ENCODE measurements around the gene CLASP1.
"Not testable (repeated sequence)": the region's sequence is repeated elsewhere in the genome, so short reads cannot be mapped to it uniquely, and the experiment has no call there.

Gene CLASP1

DNA sequence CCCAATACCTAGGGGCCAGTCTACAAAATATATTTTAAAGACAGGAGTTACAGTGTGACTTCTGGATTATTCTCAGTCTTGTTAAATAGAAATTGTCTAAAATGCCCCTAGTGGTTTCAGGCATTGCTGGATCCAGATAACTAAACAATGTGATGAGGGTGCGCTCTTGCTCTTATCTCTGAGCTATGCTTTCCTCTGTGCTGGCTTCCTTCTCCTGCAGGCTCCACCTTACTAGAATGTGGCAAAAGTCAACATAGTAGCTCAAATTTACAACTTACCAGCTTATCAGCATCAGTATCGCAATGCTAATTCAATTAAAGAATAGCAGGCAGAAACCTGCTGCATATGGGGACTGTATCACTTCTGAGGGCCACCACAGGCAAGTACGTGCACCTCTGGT, 179.9 kb downstream of the CLASP1 start:
- no peak for DNase-seq

GRCh38 chr2:121468936-121469335, 180.3 kb downstream of the CLASP1 start:
- no peak for DNase-seq

DNA sequence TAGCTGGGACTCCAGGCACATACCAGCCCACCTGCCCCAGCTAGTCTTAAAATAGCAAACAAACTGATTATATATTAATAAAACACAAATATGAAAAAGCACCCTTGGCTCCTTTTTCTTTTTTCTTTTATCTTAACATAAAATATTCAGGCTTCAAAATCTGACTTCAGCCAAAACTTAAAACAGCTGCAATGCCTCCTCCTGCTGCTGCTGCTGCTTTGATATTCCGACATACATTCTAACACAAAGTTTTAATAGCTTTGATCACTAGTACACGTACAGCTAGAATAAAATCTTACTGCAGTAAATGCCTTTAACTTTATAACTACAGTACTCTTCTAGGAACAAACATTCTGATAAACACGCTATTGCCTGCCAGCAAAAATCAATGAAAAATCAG, 190.0 kb downstream of the CLASP1 start:
- DNase-seq, result no peak

DNA sequence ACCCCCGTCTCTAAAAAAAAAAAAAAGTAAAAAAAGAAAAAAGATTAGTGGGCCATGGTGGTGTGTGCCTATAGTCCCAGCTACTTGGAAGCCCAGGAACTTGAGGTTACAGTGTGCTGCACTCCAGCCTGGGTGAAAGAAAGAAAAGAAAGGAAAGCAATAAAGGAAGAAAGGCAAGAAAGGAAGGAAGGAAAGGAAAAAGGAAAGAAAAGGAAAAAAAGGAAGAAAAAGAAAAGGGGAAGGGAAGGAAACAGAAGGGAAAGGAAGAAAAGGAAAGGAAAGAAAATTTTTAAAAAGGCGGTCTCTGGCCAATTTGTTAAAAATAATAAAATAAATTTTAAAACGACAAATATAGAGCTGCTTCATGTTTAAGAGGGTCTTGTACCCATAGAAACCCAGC, 192.9 kb downstream of the CLASP1 start:
- no peak for DNase-seq

GRCh38 chr2:121455446-121455845, 193.8 kb downstream of the CLASP1 start:
- no peak for DNase-seq

GRCh38 chr2:121454549-121455090, 194.6 kb downstream of the CLASP1 start:
- DNase-seq, result no peak

DNA sequence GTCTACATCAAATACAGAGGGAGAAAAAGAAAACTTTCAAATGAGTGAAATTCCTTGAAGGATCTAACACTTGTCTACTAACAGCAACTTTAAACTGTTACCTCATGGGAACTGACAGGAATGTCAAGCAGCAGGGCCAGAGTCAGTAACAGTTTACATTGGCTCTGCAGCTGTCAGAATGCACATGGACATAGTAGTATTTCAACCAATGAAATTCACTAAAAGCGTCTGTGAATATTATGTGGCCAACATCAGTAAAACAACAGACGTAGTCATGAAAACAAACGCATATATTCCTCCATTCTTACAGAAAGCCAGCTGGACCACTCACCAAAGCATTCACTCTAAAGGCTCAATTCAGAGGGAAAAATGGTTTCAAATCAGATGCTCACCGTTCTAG, 197.9 kb downstream of the CLASP1 start:
- DNase-seq, result no peak

DNA sequence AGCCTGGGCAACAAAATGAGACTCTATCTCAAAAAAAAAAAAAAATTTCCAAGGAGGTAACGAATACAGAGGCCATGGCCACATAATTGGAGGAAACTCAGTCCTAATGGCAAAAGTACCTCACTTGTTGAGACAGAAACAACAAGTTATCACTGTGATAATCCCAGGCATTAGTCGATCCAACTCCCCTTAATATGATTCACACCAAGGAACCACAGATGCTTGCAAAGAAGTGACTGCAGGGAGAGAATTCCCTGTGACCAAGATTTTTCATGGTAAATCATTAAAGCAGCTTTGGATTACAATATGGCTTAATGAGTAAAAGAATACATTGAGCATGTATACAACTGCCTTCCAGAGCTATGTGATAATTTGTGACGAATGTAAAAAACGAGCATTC, 199.0 kb downstream of the CLASP1 start:
- no peak for DNase-seq

DNA sequence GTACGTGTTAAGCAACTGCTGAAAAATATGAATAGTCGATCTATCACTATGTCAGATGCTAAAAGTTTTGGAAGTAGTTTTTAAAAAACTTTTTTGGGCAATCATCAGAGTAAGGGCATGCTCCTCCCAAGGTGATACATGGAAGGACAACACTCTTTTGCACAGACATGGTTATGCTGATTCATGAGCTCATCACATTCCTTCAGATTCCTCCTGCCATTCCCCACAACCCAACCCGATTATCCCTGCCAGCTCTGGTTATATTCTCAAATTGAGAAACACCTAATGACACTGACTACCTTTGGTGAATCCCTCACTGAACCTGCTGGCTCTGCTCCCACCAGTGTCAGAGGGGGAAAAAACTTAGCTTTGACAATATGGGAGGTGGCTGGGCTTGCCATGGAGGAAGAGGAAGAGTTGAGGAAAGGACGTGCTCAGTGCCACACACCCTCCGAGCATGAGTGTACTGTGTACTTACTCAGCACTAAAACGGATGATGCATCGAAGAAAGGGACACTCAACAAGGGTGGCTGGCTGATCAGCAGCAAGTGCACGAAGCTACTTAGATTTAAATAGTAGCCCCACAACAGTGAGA, 202.5 kb downstream of the CLASP1 start:
- no peak for DNase-seq

DNA sequence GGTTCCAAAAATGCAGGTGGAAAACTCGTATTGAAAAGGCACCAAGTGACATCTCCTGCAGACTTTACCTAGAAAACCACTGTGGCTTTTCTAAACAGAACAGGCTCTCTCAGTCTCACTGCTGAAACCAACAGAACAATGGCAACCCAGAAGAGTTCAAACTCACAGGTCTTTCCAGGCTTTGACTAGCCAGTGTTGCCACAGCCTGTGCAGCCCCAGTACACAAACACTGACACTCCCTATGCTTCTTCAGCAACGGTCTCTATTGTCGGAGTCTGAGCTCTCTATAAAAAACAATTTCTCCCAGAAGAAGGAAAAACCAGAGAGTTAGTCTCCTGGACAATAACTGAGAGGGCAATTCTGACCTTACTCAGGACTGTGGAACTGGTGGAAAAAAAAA, 206.4 kb downstream of the CLASP1 start:
- no peak for DNase-seq

DNA sequence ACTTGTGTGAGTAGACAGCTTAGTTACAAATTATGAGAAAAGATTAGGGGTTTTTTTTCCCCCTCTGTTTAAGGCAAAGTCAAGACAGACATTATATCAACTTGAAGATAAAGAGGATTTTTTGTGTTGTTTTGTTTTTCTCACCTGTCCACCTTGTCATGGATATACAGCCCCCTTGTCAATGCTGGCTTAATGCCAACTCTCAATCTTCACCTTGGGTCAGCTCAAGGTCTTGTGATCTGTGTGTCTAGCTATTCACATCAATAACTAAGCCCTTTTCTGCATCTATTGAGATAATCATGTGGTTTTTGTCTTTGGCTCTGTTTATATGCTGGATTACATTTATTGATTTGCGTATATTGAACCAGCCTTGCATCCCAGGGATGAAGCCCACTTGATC, 211.0 kb downstream of the CLASP1 start:
- DNase-seq, result not testable (repeated sequence)

- DNase-seq, result no peak
Measured at GRCh38 chr2:121436918-121437317, 212.3 kb downstream of the CLASP1 start.

- DNase-seq, result no peak
Measured at GRCh38 chr2:121435790-121436189, 213.5 kb downstream of the CLASP1 start.

- no peak for DNase-seq
Measured at GRCh38 chr2:121431214-121431613, 218.0 kb downstream of the CLASP1 start.

DNA sequence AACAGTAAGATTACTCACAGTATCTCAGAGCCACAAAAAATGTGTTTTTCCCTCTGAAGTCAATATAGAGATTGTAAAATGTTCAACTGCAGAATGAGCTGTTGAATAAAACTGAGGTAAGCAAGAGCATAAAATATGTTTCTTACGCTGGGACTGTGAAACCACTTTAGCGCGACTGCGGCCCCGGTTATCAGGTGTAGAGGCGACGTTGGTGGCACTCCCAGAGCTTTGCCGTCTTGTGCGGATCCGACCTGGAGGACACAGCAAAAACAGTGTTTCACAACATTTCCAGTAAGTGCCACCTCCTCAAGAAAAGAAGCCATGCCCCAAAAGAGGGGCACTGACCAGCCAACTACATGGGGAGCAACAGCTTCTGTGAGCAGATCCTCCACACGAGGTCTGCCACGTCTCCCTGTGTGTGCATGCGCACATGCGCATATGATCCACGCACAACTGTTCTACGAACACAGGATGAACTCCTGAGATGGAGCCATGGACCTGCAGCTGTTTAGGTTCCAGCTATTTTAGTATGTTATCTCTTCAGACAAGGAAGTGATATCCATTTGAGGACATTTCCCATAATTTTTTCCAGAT, 219.2 kb downstream of the CLASP1 start:
- no peak for DNase-seq

- DNase-seq, result no peak
Measured at GRCh38 chr2:121429119-121429903, 220.0 kb downstream of the CLASP1 start.

DNA sequence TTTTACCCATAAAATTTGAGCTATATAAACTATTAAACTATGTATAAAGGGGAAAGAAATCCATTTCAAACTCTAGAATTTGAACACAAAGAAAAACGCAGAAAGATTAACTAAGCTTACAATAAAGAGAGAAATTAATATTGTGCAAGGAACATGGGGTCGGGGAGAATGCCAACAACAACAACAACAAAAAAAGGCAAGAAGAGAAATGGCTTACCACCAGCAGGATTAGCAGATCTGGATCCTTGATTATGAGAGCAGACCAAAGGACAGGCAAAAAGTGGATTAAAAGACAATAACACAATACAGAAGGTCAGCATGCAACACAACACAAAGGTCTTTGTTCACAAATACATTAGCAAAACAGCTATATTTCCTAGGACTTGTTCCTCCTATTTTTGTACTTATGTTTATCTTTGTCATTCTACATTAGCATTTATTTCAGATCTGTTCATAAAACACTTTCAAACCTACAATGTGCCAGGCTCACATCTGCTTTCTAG, 222.0 kb downstream of the CLASP1 start:
- DNase-seq, result no peak

DNA sequence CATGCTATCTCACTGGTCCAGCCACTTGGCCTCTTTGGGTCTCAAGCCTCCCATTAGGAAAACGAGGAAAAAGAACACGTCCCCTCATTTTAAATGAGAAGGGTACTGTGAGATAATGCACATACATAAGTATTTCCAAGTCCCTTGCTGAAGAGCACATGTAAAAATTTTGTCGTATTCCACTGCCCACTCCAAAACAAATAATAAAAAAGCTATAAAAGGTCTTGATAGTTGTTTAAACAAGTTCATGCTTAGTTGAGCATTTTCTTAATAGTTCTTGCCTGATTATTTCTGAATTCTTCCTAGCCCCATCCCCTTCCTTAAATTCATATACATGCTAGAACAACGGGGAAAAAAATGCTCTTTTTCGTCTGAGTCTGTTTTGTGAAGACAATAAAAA, 228.8 kb downstream of the CLASP1 start:
- no peak for DNase-seq

DNA sequence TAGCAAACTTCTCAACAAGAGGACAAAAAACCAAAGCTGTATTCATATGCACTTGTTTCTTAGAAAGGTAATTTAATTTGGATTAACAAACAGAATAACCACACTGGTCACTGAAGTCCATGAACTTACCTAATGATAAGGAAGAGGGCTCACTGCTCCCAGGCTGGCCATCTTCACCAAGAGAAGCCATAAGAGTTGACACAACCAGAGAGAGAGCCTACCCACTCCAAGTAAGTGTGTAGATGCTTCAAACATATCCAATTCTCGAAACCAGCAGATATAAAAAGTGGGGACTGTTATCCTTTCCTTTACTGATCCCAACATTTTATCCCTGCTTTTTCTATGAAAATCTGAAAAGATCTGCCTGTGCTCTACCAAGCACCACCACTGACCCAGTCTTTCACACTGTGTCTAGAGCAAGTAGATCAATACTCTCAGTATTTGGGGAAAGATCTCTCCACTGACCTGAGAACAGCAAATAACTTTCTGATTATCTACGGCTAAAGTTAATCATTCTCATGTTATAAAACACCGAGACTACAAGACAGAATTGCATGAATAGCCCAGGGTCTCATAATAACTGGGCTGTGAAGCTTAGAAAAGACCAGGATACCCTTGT, 230.1 kb downstream of the CLASP1 start:
- DNase-seq, result no peak

GRCh38 chr2:121418494-121419058, 230.7 kb downstream of the CLASP1 start:
- DNase-seq, result no peak

- no peak for DNase-seq
Measured at GRCh38 chr2:121417826-121418225, 231.4 kb downstream of the CLASP1 start.

- no peak for DNase-seq
Measured at GRCh38 chr2:121415727-121416126, 233.5 kb downstream of the CLASP1 start.

DNA sequence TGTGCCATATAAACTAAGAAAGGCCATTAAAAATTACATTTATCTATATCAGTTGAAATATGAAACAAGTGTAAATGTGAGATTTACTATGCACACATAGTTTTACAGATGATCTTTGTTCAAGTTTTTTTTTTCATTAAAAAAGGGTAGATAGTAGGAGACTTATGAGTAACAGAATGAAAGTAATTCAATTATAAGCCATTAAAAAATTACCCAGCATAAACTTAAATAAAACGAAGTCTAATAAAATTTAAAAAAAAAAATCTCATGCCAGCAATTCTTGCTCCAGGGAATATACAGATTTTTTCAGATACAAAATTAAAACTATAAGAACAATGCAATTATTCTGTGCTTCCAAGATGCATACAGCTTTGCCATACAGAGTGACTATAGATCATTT, 236.9 kb downstream of the CLASP1 start:
- DNase-seq, result no peak
